ENCODE data around the gene XIRP1.

- TF ChIP-seq CTCF (IDR thresholded peaks at IDR 0.05) (no peak), POLR2AphosphoS5 (IDR thresholded peaks at IDR 0.05) (no peak), POLR2A (IDR thresholded peaks at IDR 0.05) (no peak)
These were observed 55.6 kb downstream of the XIRP1 start for GRCh38 chr3:39136533-39137434.
